ENCODE measurements around the gene FAM161B. TPM values are rescaled to one million over a fixed set of nuclear protein-coding genes. Genes with fewer than 3 reads are reported as not detected.

Gene FAM161B
- total RNA-seq, 1 donor from 2014 or later: 3.8 TPM

DNA sequence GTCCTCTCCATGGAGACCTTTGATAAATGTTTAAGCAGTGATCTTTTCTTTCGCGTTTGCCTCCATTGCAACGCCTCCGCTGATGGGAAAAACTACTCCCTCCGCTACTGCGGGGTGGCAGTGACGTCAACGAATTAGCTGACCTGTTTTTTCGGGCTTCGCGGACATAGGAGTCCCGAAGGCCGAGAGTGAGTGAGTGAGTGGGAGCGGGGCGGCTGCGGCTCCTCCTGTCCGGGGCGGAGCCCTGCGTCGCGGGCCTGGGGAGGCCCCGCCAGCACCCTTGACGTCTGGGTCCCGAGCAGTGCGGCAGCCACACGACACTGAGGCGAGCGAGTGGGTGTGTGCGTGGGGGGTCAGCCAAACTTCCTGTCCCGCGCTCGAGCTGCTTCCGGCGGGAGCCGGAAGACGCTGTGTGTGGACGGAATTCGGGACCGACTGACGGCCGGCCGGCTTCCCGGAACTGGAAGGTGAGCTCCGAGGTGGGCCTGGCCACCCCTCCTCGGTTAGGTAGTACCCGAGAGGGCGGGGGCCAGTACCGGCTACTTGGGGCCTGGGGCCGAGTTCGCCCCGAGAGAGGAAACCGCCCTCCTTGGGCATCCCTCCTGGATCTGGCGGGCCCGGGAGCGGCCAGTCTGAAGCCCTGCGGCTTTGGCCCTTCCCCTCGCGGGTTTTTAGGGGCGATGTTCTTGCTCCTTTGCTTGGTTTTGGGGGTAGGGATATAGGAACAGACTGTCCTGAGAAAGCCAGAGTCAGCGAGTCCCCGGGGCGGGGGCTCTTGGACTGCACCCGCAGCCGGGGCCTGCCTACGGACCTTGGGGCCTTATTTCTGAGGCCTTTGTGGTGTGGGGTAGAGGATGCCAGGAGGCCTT lies 63.2 kb downstream of the FAM161B start, which contains the start of gene ZNF410:
Gene ZNF410 (plus strand): TSS at position 411 of the 869 bp plus-strand sequence. CDS start 5,317 bp downstream, outside the sequence.
- TF ChIP-seq, protein P1, sequence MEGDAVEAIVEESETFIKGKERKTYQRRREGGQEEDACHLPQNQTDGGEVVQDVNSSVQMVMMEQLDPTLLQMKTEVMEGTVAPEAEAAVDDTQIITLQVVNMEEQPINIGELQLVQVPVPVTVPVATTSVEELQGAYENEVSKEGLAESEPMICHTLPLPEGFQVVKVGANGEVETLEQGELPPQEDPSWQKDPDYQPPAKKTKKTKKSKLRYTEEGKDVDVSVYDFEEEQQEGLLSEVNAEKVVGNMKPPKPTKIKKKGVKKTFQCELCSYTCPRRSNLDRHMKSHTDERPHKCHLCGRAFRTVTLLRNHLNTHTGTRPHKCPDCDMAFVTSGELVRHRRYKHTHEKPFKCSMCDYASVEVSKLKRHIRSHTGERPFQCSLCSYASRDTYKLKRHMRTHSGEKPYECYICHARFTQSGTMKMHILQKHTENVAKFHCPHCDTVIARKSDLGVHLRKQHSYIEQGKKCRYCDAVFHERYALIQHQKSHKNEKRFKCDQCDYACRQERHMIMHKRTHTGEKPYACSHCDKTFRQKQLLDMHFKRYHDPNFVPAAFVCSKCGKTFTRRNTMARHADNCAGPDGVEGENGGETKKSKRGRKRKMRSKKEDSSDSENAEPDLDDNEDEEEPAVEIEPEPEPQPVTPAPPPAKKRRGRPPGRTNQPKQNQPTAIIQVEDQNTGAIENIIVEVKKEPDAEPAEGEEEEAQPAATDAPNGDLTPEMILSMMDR (IDR thresholded peaks at IDR 0.05): no peak
- peaks cover 26% of the 10 kb centered on the region for H3K4me1 ChIP-seq
- H3K27ac ChIP-seq: peak within 1 kb of the TSS; percentile 94
- no peaks in the 10 kb centered on the region for H3K27me3 ChIP-seq
- intact Hi-C loops (cut with DNase I): no loop called here
- no peaks in the 10 kb centered on the region for H3K36me3 ChIP-seq
- H3K4me3 ChIP-seq: peak within 1 kb of the TSS; percentile 95
- DNase-seq (peak; percentile 98), ATAC-seq (peak; percentile 100)
- H3K9me3 ChIP-seq: no peaks in the 10 kb centered on the region

DNA sequence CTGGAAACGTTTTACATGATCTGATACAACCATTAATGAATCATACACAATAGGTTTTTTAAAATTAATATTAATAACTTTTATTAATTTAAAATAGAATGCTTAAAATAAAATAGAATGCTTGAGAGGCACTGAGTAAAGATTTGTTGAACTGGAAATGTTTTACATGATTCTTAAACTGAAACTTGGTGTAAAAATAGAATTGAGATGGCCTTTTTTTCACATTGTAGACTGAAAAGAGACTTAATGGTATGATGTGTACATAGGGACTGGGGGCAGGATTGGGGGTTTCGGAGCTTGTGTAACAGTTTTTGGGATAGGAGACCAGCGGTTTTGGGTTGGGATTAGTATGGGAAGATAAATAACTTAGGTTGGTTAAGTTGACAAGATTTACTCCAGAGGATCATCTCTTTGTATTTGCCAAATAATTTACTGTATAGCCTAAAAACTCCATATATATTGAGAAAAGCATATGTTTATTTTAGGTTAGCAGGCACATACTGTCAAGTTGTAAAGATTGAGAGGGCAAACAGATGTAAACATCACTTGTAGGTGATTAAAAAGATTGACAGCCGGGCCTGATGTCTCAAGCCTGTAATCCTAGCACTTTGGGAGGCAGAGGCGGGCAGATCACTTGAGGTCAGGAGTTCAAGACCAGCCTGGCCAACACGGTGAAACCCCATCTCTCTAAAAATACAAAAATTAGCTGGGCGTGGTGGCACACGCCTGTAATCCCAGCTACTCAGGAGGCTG lies 65.3 kb downstream of the FAM161B start:
- ATAC-seq: no peak
- TF ChIP-seq, protein P1 (IDR thresholded peaks at IDR 0.05): no peak
- DNase-seq: no peak
- intact Hi-C loops (cut with DNase I): no loop called here
- Histone ChIP-seq H3K27me3 (no peaks in the 10 kb centered on the region), H3K9me3 (no peaks in the 10 kb centered on the region), H3K27ac (no peak overlapping the region), H3K4me1 (peaks cover 26% of the 10 kb centered on the region), H3K4me3 (no peak overlapping the region), H3K36me3 (peaks cover 9% of the 10 kb centered on the region)

Other genes with a start within 250 kb of the FAM161B start
- gene PNMA1, start 235.7 kb downstream of the FAM161B start, total RNA-seq: 22.0 TPM
- gene PTGR2, start 98.3 kb downstream of the FAM161B start, total RNA-seq: 12.9 TPM
- gene ZNF410, start 63.2 kb downstream of the FAM161B start, total RNA-seq: 50.6 TPM
- gene COQ6, start 208 bp upstream of the FAM161B start, total RNA-seq: 21.6 TPM
- 13.8 TPM for gene ENTPD5, start 69.2 kb upstream of the FAM161B start, total RNA-seq
- gene BBOF1, start 69.3 kb upstream of the FAM161B start, total RNA-seq: 2.8 TPM
- gene ALDH6A1, start 134.4 kb upstream of the FAM161B start, total RNA-seq: 49.1 TPM
- 8.7 TPM for gene LIN52, start 134.9 kb upstream of the FAM161B start, total RNA-seq